ENCODE data around the gene CREG2.

CREG2 gene

GRCh38 chr2:101379091-101379490 is 8.2 kb downstream of the CREG2 start:
- no peak overlapping the region for H3K4me3 ChIP-seq (ENCODE audit: low read depth, low read length)
- H3K9ac ChIP-seq, result no peak overlapping the region
- TF ChIP-seq CTCF (IDR thresholded peaks at IDR 0.05), result no peak
- H2AFZ ChIP-seq, result no peak overlapping the region
- H3K4me1 ChIP-seq, result no peaks in the 10 kb centered on the region
- H3K4me2 ChIP-seq (ENCODE audit: low read length), result no peak overlapping the region
- no peaks in the 10 kb centered on the region for H3K36me3 ChIP-seq (ENCODE audit: control insufficient read depth, insufficient read depth, low read length)
- H3K27ac ChIP-seq, result no peak overlapping the region
- peaks cover 8% of the 10 kb centered on the region for H3K27me3 ChIP-seq (ENCODE audit: control insufficient read depth, insufficient read depth, low read length)
- H3K79me2 ChIP-seq, result no peaks in the 10 kb centered on the region
- H3K9me3 ChIP-seq (ENCODE audit: control insufficient read depth, low read length), result no peaks in the 10 kb centered on the region

- H3K27me3 ChIP-seq (ENCODE audit: control insufficient read depth, insufficient read depth, low read length), result no peaks in the 10 kb centered on the region
- H3K27ac ChIP-seq, result no peak overlapping the region
- no peak overlapping the region for H2AFZ ChIP-seq
- H3K9ac ChIP-seq, result no peak overlapping the region
- no peaks in the 10 kb centered on the region for H3K36me3 ChIP-seq (ENCODE audit: control insufficient read depth, insufficient read depth, low read length)
- TF ChIP-seq CTCF (IDR thresholded peaks at IDR 0.05), result no peak
- H3K4me3 ChIP-seq (ENCODE audit: low read depth, low read length), result no peak overlapping the region
- H3K4me1 ChIP-seq, result no peaks in the 10 kb centered on the region
- no peaks in the 10 kb centered on the region for H3K79me2 ChIP-seq
- no peaks in the 10 kb centered on the region for H3K9me3 ChIP-seq (ENCODE audit: control insufficient read depth, low read length)
- H3K4me2 ChIP-seq (ENCODE audit: low read length), result no peak overlapping the region
These were observed 11.7 kb downstream of the CREG2 start for GRCh38 chr2:101375653-101376052.

- Histone ChIP-seq H3K36me3 (ENCODE audit: control insufficient read depth, insufficient read depth, low read length) (no peaks in the 10 kb centered on the region), H2AFZ (no peak overlapping the region), H3K27me3 (ENCODE audit: control insufficient read depth, insufficient read depth, low read length) (no peaks in the 10 kb centered on the region), H3K4me1 (no peaks in the 10 kb centered on the region), H3K4me2 (ENCODE audit: low read length) (no peak overlapping the region), H3K9ac (no peak overlapping the region), H3K9me3 (ENCODE audit: control insufficient read depth, low read length) (no peaks in the 10 kb centered on the region), H3K79me2 (no peaks in the 10 kb centered on the region), H3K27ac (no peak overlapping the region), H3K4me3 (ENCODE audit: low read depth, low read length) (no peak overlapping the region)
- TF ChIP-seq CTCF (IDR thresholded peaks at IDR 0.05), result no peak
These were observed 12.3 kb downstream of the CREG2 start for GRCh38 chr2:101374821-101375561.

GRCh38 chr2:101372792-101373191 is 14.5 kb downstream of the CREG2 start:
- no peak overlapping the region for H3K9ac ChIP-seq
- H3K4me3 ChIP-seq (ENCODE audit: low read depth, low read length), result no peak overlapping the region
- no peak overlapping the region for H3K27ac ChIP-seq
- no peaks in the 10 kb centered on the region for H3K79me2 ChIP-seq
- no peaks in the 10 kb centered on the region for H3K4me1 ChIP-seq
- no peak overlapping the region for H2AFZ ChIP-seq
- no peak for TF ChIP-seq CTCF (IDR thresholded peaks at IDR 0.05)
- no peaks in the 10 kb centered on the region for H3K9me3 ChIP-seq (ENCODE audit: control insufficient read depth, low read length)
- no peaks in the 10 kb centered on the region for H3K36me3 ChIP-seq (ENCODE audit: control insufficient read depth, insufficient read depth, low read length)
- no peaks in the 10 kb centered on the region for H3K27me3 ChIP-seq (ENCODE audit: control insufficient read depth, insufficient read depth, low read length)
- H3K4me2 ChIP-seq (ENCODE audit: low read length), result no peak overlapping the region

- TF ChIP-seq CTCF (IDR thresholded peaks at IDR 0.05), result no peak
- Histone ChIP-seq H2AFZ (no peak overlapping the region), H3K36me3 (ENCODE audit: control insufficient read depth, insufficient read depth, low read length) (no peaks in the 10 kb centered on the region), H3K27ac (no peak overlapping the region), H3K4me2 (ENCODE audit: low read length) (no peak overlapping the region), H3K9me3 (ENCODE audit: control insufficient read depth, low read length) (no peaks in the 10 kb centered on the region), H3K4me3 (ENCODE audit: low read depth, low read length) (no peak overlapping the region), H3K4me1 (no peaks in the 10 kb centered on the region), H3K79me2 (no peaks in the 10 kb centered on the region), H3K27me3 (ENCODE audit: control insufficient read depth, insufficient read depth, low read length) (no peaks in the 10 kb centered on the region), H3K9ac (no peak overlapping the region)
These were observed 15.7 kb downstream of the CREG2 start for GRCh38 chr2:101371636-101372035.
